ENCODE measurements around the gene NACC1.

GRCh38 chr19:13159713-13160112 is 41.6 kb downstream of the NACC1 start:
- no peak for TF ChIP-seq SIN3A (conservative IDR thresholded peaks at IDR 0.05 in 1 of 2, IDR thresholded peaks at IDR 0.05 in 1 of 2; ENCODE audit: low read depth in 1 of 2, low read length in 2 of 2)
- TF ChIP-seq YY1 (IDR thresholded peaks at IDR 0.05; ENCODE audit: low read depth, low read length), result no peak
- no peak for TF ChIP-seq NANOG (IDR thresholded peaks at IDR 0.05; ENCODE audit: insufficient read depth, low read depth, low read length, poor library complexity, severe bottlenecking)
- TF ChIP-seq, protein P1, sequence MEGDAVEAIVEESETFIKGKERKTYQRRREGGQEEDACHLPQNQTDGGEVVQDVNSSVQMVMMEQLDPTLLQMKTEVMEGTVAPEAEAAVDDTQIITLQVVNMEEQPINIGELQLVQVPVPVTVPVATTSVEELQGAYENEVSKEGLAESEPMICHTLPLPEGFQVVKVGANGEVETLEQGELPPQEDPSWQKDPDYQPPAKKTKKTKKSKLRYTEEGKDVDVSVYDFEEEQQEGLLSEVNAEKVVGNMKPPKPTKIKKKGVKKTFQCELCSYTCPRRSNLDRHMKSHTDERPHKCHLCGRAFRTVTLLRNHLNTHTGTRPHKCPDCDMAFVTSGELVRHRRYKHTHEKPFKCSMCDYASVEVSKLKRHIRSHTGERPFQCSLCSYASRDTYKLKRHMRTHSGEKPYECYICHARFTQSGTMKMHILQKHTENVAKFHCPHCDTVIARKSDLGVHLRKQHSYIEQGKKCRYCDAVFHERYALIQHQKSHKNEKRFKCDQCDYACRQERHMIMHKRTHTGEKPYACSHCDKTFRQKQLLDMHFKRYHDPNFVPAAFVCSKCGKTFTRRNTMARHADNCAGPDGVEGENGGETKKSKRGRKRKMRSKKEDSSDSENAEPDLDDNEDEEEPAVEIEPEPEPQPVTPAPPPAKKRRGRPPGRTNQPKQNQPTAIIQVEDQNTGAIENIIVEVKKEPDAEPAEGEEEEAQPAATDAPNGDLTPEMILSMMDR (IDR thresholded peaks at IDR 0.05; ENCODE audit: control extremely low read depth in 1 of 3, insufficient read depth in 1 of 3, low read depth in 1 of 3, low read length in 3 of 3), result no peak
- TF ChIP-seq EP300 (IDR thresholded peaks at IDR 0.05; ENCODE audit: borderline replicate concordance in 1 of 2, low read depth in 2 of 2, low read length in 2 of 2), result no peak

Measured in H1 (cell line).